Liver (tissue), 9 donors: Measurements from ENCODE around the gene GRIN1. TPM values are rescaled to one million over a fixed set of nuclear protein-coding genes. Genes with fewer than 3 reads are reported as not detected.

Experiments used
- DNase-seq: peaks from one replicate; pipeline ENCODE4 v3.0.0-alpha.2; 2017; ENCODE audit warnings: low spot score
- H3K27ac ChIP-seq, 2 donors: one replicate each; pipeline ENCODE4 v1.7.0; 2013; ENCODE audit warnings: inconsistent platforms in 2 of 2, low read length in 2 of 2, control low read depth in 1 of 2, low read depth in 1 of 2, mild to moderate bottlenecking in 1 of 2
- H3K27me3 ChIP-seq, 4 donors: one replicate each; pipeline versions ENCODE4 v1.6.1 to v1.7.0; 2013; ENCODE audit warnings: low read length in 3 of 4, inconsistent platforms in 1 of 4, mild to moderate bottlenecking in 1 of 4, moderate library complexity in 1 of 4; ENCODE audit not compliant: control insufficient read depth in 4 of 4, insufficient read depth in 4 of 4
- H3K36me3 ChIP-seq, 4 donors: one replicate each; pipeline versions ENCODE4 v1.6.1 to v1.7.0; 2013; ENCODE audit warnings: low read length in 3 of 4, mild to moderate bottlenecking in 3 of 4, low read depth in 1 of 4, moderate library complexity in 1 of 4; ENCODE audit not compliant: control insufficient read depth in 4 of 4, insufficient read depth in 3 of 4
- H3K4me1 ChIP-seq, 4 donors: one replicate each; pipeline versions ENCODE4 v1.6.1 to v1.7.0; 2013; ENCODE audit warnings: low read length in 3 of 4, mild to moderate bottlenecking in 3 of 4, moderate library complexity in 1 of 4; ENCODE audit not compliant: control insufficient read depth in 4 of 4, insufficient read depth in 4 of 4
- H3K4me3 ChIP-seq, 3 donors: one replicate each; pipeline versions ENCODE4 v1.6.1 to v1.7.0; 2013; ENCODE audit warnings: low read length in 3 of 3, control low read depth in 1 of 3, low read depth in 1 of 3, mild to moderate bottlenecking in 1 of 3
- H3K9ac ChIP-seq, 2 donors: one replicate each; pipeline ENCODE4 v1.7.0; 2013; ENCODE audit warnings: low read length in 2 of 2, mild to moderate bottlenecking in 2 of 2, moderate library complexity in 2 of 2, control low read depth in 1 of 2, low read depth in 1 of 2
- H3K9me3 ChIP-seq, 4 donors: one replicate each; pipeline versions ENCODE4 v1.6.1 to v1.7.0; 2013; ENCODE audit warnings: low read length in 3 of 4; ENCODE audit not compliant: control insufficient read depth in 4 of 4
- ATF3 ChIP-seq: IDR thresholded peaks from 2 replicates; pipeline ENCODE4 v1.6.1; 2016; ENCODE audit warnings: antibody characterized with exemption
- CTCF ChIP-seq: fragments of 150-350 bp; IDR thresholded peaks from 2 replicates; pipeline ENCODE4 v1.5.1; 2017; ENCODE audit warnings: improper control_type of control experiment, low read depth, low read length; ENCODE audit not compliant: missing input control
- EGR1 ChIP-seq, 2 donors: IDR thresholded peaks; 2 replicates each; pipeline ENCODE4 v1.6.1; 2016 to 2018; ENCODE audit warnings: antibody characterized with exemption in 2 of 2, low read depth in 2 of 2
- FOXA1 ChIP-seq: IDR thresholded peaks from 2 replicates; pipeline ENCODE4 v1.6.1; 2016; ENCODE audit warnings: antibody characterized with exemption
- FOXA2 ChIP-seq: IDR thresholded peaks from 2 replicates; pipeline ENCODE4 v1.6.1; 2016; ENCODE audit warnings: antibody characterized with exemption
- GABPA ChIP-seq, 2 donors: IDR thresholded peaks in 1 of 2; conservative IDR thresholded peaks in 1 of 2; 2 replicates each; pipeline ENCODE4 v1.6.1; 2016; ENCODE audit warnings: antibody characterized with exemption in 2 of 2, mild to moderate bottlenecking in 1 of 2, moderate library complexity in 1 of 2
- HNF4A ChIP-seq, 2 donors: conservative IDR thresholded peaks; 2 replicates each; pipeline ENCODE4 v1.6.1; 2016; ENCODE audit warnings: antibody characterized with exemption in 2 of 2, mild to moderate bottlenecking in 2 of 2
- HNF4G ChIP-seq: IDR thresholded peaks from 2 replicates; pipeline ENCODE4 v1.6.1; 2016; ENCODE audit warnings: antibody characterized with exemption
- JUND ChIP-seq, 2 donors: IDR thresholded peaks; 2 replicates each; pipeline ENCODE4 v1.6.1; 2016; ENCODE audit warnings: antibody characterized with exemption in 2 of 2
- MAX ChIP-seq: IDR thresholded peaks from 2 replicates; pipeline ENCODE4 v1.6.1; 2016; ENCODE audit warnings: antibody characterized with exemption
- NR2F2 ChIP-seq: IDR thresholded peaks from 2 replicates; pipeline ENCODE4 v1.6.1; 2016; ENCODE audit warnings: antibody characterized with exemption
- RAD21 ChIP-seq, 2 donors: IDR thresholded peaks; 2 replicates each; pipeline ENCODE4 v1.6.1; 2016; ENCODE audit warnings: antibody characterized with exemption in 2 of 2, mild to moderate bottlenecking in 2 of 2
- REST ChIP-seq: IDR thresholded peaks from 2 replicates; pipeline ENCODE4 v1.6.1; 2016; ENCODE audit warnings: antibody characterized with exemption, mild to moderate bottlenecking
- RXRA ChIP-seq, 2 donors: IDR thresholded peaks; 2 replicates each; pipeline ENCODE4 v1.6.1; 2017 to 2018; ENCODE audit warnings: antibody characterized with exemption in 2 of 2, mild to moderate bottlenecking in 1 of 2
- SP1 ChIP-seq: IDR thresholded peaks from 2 replicates; pipeline ENCODE4 v1.6.1; 2018; ENCODE audit warnings: antibody characterized with exemption, mild to moderate bottlenecking
- TAF1 ChIP-seq: conservative IDR thresholded peaks from 2 replicates; pipeline ENCODE4 v1.6.1; 2016; ENCODE audit warnings: antibody characterized with exemption, mild to moderate bottlenecking
- YY1 ChIP-seq: IDR thresholded peaks from 2 replicates; pipeline ENCODE4 v1.6.1; 2016; ENCODE audit warnings: antibody characterized with exemption, mild to moderate bottlenecking
- ZBTB33 ChIP-seq: IDR thresholded peaks from 2 replicates; pipeline ENCODE4 v1.6.1; 2016; ENCODE audit warnings: antibody characterized with exemption
- WGBS: extraction: QIAGEN DNeasy Blood & Tissue Kit; methylation state at CpG from one replicate; pipeline ENCODE4 v1.1.7; 2013; 5-methylcytosine and 5-hydroxymethylcytosine counted together
- polyA plus RNA-seq, 2 donors: library from polyadenylated mRNA; stranded (reverse) in 1 of 2; unstranded in 1 of 2; fragments of 200-250 nt in 1 of 2; fragments of >200 nt in 1 of 2; fragmentation: Nextera tagmentation in 1 of 2; extraction: Ambion mirVana in 1 of 2; gene quantifications; one replicate each; pipeline versions ENCODE4 v1.2.1 to v1.2.3, GENCODE V29; 2013 to 2015
- total RNA-seq, 2 donors: library from RNA; depleted of rRNA; stranded (reverse); fragments of >200 nt; gene quantifications; one replicate each; pipeline ENCODE4 v1.2.3, GENCODE V29; 2014
- donor health status: healthy.
- donor health status: healthy.
- donor health status: healthy.
- donor health status: healthy.
- donor health status: healthy.

The GRIN1 gene
- total and polyA plus RNA-seq, 4 donors = 0.05 TPM; not detected in 3

GRCh38 chr9:137097761-137098462 is 41.0 kb upstream of the GRIN1 start:
- Histone ChIP-seq H3K9ac (no peak overlapping the region), H3K27ac (no peak overlapping the region), H3K4me3 (no peak overlapping the region), H3K27me3 (no peaks in the 10 kb centered on the region), H3K4me1 (no peaks in the 10 kb centered on the region), H3K9me3 (no peaks in the 10 kb centered on the region), H3K36me3 (peaks cover 1 to 61% (median 30%) of the 10 kb centered on the region in 4 donors)
- no peak for DNase-seq
- WGBS = 95% methylated on average over 20 of the region's 20 CpGs
- TF ChIP-seq YY1 = no peak
- TF ChIP-seq MAX = no peak
- no peak for TF ChIP-seq ATF3
- no peak for TF ChIP-seq CTCF
- no peak for TF ChIP-seq RXRA (IDR thresholded peaks at IDR 0.05)
- no peak for TF ChIP-seq FOXA1
- TF ChIP-seq ZBTB33 = no peak

GRCh38 chr9:137099231-137099630 is 39.7 kb upstream of the GRIN1 start:
- H3K27me3 ChIP-seq = no peaks in the 10 kb centered on the region
- H3K4me1 ChIP-seq = no peaks in the 10 kb centered on the region
- H3K36me3 ChIP-seq = peaks cover 2 to 70% (median 38%) of the 10 kb centered on the region in 4 donors
- TF ChIP-seq FOXA1 (no peak), FOXA2 (no peak), ATF3 (no peak), TAF1 (no peak), NR2F2 (no peak), CTCF (no peak), GABPA (IDR thresholded peaks at IDR 0.05 in 1 of 2, conservative IDR thresholded peaks at IDR 0.05 in 1 of 2) (no peak), JUND (IDR thresholded peaks at IDR 0.05) (no peak), ZBTB33 (no peak), REST (no peak), SP1 (no peak), HNF4G (no peak), HNF4A (conservative IDR thresholded peaks at IDR 0.05) (no peak), RXRA (IDR thresholded peaks at IDR 0.05) (no peak), YY1 (no peak), EGR1 (IDR thresholded peaks at IDR 0.05; ENCODE audit: low read depth in 2 of 2) (no peak), RAD21 (IDR thresholded peaks at IDR 0.05) (no peak)
- no peak for DNase-seq
- no peak overlapping the region for H3K27ac ChIP-seq
- H3K9ac ChIP-seq = no peak overlapping the region
- H3K4me3 ChIP-seq = no peak overlapping the region
- 92% methylated on average over 14 of the region's 14 CpGs for WGBS
- H3K9me3 ChIP-seq = no peaks in the 10 kb centered on the region
